Measurements from ENCODE around the gene MSH5.

MSH5 gene

DNA sequence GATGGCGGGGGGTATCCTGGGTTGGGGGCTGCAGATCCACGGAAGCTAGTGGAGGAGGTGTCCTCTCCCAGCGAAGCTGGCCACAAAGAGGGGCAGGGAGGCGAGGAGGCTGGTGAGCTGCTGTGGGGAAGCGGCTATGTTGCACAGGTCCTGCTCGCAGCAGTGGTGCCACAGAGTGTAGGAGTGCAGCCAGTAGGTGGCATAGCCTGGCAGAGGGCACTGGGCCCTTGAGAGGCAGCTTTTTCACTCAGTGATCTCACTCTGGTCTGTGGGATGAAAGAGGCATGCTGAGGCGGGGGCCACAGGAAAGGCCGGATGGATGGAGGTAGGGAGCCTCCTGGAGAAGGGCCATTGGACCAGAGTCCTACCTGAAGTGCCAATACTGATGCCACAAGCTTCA lies 27.5 kb upstream of the MSH5 start:
- DNase-seq (ENCODE audit: low spot score): peak; percentile 29

DNA sequence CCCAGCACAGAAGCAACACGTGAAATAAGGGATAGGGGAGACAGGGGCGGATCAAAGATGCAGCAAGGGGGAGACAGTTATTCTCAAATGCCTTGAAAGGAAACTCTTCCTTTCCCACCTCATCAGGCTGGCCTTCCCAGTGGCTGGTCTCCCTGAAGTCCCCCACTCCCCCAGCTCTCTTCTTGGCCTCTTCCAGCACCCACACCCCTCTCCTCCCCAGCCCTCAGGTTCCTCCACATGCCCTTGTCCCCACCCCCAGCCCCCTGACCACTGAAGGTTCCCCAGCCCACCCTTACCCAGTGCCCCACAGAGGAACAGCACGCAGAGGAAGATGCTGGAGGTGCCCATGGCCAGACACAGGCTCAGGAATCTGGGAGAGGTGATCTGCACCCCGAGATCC lies 26.3 kb upstream of the MSH5 start:
- DNase-seq (ENCODE audit: low spot score) (no peak), FAIRE-seq (no peak)

More for the DNA sequence above, 27.5 kb upstream of the MSH5 start:
- FAIRE-seq: peak; percentile 56

GRCh38 chr6:31713991-31714684 lies 25.7 kb upstream of the MSH5 start:
- FAIRE-seq (peak; percentile 17), DNase-seq (ENCODE audit: low spot score) (no peak)

DNA sequence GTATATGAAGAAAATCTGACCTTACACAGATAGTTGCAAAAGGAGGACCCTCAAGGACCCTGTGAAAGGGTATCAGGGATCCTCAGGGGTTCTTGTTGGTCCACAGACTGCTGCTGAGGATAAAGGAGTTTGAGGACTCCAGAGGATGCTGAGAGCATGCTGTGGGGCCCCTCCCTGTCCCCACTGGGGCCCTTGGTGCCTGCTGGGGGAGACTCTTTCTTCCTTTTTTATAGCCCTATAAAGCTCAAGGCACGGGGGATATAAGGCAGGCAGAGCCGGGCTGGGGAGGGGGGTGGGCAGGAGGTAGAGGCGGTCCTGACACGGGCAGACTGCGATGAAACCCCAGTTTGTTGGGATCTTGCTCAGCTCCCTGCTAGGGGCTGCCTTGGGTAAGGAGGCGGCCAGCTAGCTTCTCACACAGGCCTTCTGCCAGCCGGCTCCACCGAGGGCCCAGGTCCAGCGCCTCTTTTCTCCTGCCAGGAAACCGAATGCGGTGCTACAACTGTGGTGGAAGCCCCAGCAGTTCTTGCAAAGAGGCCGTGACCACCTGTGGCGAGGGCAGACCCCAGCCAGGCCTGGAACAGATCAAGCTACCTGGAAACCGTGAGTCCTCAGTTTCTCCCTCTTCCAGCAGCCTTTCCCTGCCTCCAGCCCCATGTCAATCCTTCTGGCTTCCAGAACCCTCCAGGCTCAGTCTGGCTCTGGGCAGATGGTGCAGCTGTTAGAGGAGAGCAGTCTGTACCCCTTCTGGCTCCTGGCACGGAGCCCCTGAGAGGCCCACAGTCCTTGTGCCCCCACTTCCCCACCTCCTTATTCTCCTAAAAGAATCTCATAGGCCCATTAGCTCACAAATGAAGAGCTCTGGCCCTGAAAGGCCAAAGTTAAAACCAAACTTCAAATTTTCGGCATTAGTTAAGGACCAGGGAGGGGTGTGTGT lies 24.5 kb upstream of the MSH5 start, which contains the start of gene LY6G6D:
LY6G6D (plus strand) TSS at position 327 of the 937 bp plus-strand sequence; CDS start at position 335, 8 bp downstream.
- DNase-seq (ENCODE audit: low spot score) (no peak), FAIRE-seq (no peak)

DNA sequence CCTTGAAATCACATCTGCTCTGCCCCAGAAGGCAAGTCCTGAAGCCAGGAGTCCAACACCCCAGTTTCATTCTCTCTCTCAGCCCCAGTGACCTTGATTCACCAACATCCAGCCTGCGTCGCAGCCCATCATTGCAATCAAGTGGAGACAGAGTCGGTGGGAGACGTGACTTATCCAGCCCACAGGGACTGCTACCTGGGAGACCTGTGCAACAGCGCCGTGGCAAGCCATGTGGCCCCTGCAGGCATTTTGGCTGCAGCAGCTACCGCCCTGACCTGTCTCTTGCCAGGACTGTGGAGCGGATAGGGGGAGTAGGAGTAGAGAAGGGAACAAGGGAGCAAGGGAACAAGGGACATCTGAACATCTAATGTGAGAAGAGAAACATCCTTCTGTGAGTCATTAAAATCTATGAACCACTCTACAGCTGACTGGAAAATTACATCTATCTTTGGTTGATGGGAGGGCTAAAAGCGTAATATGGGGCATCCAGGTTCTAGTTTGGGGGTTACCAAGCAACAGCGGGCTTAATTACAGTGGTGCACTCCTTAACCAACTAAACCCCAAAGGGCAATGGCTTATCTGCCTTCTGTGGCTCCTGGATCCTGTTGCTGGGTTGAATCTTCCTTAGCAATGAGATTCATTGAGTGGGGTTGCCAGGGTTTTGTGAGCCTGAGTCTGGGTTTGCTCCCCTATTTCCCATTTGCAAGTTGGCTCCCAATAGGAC lies 22.1 kb upstream of the MSH5 start:
- no peak for DNase-seq (ENCODE audit: low spot score)
- peak; percentile 61 for FAIRE-seq

- FAIRE-seq (no peak), DNase-seq (ENCODE audit: low spot score) (no peak)
These were observed 21.5 kb upstream of the MSH5 start for GRCh38 chr6:31718265-31718664.

DNA sequence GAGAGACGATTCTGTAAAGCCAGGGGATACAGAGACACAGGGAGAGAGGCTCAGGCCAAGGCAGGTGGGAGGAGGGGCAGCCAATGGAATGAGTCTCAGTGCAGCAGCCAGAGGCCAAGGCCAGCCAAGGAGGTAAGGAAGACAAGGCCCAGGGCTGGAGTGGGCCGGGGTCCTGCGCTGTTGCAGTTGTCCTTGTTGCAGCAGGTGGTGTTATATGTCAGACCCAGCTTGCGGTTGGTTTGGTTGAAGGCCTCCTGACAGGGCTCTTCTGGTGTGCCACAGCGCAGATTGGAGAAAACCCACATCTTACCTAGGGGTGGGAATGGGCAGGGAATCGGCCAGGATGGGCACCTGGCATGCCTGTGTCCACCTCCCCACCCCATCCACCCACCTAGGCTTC lies 20.8 kb upstream of the MSH5 start:
- DNase-seq (ENCODE audit: low spot score) (no peak), FAIRE-seq (no peak)

- DNase-seq (ENCODE audit: low spot score) (no peak), FAIRE-seq (no peak)
These were observed 19.5 kb upstream of the MSH5 start for GRCh38 chr6:31720196-31720770.

GRCh38 chr6:31721351-31722020 lies 18.3 kb upstream of the MSH5 start, which contains the start of gene LY6G6C:
TSS of gene LY6G6C (minus strand) at chr6:31721746. CDS start at chr6:31721679, 67 bp downstream.
- DNase-seq (ENCODE audit: low spot score) (no peak), FAIRE-seq (no peak)

DNA sequence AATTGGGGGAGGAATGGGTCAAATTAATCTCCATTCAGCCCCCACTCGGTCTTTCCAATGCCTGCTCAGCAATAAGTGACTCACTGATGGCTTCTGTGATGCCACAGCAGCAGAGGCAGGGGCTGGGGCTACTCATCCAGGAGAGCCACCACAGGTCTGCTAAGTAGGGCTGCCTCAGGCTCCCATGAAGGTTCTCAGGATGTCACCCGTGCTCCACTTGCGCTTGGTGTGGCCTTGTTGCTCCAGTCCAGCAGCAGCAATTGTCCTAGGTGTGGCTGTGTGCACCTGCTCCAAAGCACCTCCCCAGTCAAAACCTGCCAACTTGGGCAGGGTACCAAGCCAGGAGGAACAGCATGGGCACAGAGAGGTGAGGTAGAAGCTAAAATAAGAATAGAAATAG lies 17.6 kb upstream of the MSH5 start:
- DNase-seq (ENCODE audit: low spot score) (no peak), FAIRE-seq (no peak)

DNA sequence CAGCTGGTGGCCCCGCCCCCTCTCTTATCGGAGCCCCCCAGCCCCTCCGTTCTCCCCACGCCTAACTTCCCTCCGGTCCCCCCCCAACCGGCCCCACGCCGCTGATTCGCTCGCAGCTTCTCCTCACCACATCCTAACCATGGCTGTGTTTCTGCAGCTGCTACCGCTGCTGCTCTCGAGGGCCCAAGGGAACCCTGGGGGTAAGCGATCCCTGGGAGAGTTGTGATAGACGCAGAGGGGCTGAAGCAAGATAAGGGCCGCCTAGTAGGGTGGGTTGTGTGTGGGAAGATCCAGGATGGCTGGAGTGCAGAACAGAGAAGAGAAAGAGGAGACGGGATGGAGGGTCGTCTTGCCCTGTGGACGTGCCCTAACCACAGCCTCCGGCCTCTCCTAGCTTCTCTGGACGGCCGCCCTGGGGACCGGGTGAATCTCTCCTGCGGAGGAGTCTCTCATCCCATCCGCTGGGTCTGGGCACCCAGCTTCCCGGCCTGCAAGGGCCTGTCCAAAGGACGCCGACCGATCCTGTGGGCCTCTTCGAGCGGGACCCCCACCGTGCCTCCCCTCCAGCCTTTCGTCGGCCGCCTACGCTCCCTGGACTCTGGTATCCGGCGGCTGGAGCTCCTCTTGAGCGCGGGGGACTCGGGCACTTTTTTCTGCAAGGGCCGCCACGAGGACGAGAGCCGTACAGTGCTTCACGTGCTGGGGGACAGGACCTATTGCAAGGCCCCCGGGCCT lies 16.4 kb upstream of the MSH5 start, which contains the start of gene MPIG6B:
MPIG6B (plus strand) TSS at position 129 of the 735 bp plus-strand sequence; CDS start at position 140, 11 bp downstream.
- FAIRE-seq: no peak
- no peak for DNase-seq (ENCODE audit: low spot score)

DNA sequence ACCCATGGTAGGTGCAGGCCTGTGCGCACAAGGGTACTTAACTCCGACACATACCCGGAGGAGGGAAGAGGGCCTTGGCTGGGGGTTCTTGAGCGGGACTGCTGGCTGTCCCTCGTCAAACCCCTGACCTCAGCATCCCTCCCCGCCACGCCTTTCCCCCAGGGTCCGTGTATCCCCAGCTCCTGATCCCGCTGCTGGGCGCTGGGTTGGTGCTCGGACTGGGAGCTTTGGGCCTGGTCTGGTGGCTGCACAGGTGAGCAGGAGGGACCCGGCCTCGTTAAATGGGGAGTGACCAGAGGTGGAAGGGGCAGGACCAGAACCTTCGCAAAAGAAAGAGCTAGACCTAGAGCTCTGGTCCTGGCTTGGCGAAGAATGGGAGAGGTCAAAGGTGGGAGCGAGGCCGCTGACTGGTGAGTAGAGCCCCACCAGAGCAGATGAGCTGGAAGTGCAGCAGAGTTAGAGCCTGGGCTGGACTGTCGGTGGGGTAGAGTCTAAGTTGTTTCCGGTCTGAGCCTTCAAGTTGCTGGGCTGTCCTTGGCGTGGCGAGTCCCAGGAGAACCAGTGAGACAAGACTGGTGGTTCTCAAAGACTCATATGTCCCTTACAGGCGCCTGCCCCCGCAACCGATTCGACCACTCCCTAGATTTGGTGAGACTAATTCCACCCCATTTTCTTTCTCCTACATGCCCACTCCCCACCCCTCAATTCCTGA lies 15.7 kb upstream of the MSH5 start:
- no peak for DNase-seq (ENCODE audit: low spot score)
- no peak for FAIRE-seq

DNA sequence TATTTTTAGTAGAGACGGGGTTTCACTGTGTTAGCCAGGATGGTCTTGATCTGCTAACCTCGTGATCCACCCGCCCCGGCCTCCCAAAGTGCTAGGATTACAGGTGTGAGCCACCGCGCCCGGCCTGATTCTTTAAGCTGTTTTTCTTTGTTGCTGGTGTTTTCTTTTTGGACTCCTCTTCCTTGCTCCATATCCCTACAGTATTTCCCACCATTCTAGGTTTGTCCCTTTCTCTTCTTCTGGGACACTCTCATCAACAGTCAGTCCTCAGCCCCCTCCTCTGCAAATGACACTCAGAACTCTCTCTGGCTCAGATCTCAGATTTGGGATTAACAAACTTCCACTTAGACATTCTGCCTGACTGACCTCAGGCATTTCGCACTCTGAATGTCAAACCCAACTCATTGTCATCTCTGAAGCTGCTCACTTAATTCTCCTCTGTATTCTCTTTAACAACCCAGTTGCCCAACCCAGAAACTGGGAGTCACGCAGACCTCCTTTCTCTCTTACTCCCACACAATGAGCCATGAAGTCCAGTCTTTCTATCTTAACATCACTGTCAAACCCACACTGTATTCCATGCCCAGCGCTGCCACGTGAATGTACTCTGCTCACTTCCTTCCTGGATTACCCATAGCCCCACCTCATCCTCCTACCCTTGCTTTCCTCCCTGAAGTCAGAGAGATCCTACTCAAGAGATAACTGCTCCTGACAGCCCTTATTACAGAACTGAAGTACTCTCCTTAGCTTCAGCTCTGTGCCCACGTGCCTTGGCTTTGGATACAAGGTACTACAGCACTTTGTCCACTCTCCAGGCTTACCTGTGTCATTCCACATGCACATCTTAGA lies 14.1 kb upstream of the MSH5 start:
- no peak for FAIRE-seq
- DNase-seq (ENCODE audit: low spot score): no peak

GRCh38 chr6:31727034-31727716 lies 12.6 kb upstream of the MSH5 start:
- no peak for FAIRE-seq
- DNase-seq (ENCODE audit: low spot score): no peak

DNA sequence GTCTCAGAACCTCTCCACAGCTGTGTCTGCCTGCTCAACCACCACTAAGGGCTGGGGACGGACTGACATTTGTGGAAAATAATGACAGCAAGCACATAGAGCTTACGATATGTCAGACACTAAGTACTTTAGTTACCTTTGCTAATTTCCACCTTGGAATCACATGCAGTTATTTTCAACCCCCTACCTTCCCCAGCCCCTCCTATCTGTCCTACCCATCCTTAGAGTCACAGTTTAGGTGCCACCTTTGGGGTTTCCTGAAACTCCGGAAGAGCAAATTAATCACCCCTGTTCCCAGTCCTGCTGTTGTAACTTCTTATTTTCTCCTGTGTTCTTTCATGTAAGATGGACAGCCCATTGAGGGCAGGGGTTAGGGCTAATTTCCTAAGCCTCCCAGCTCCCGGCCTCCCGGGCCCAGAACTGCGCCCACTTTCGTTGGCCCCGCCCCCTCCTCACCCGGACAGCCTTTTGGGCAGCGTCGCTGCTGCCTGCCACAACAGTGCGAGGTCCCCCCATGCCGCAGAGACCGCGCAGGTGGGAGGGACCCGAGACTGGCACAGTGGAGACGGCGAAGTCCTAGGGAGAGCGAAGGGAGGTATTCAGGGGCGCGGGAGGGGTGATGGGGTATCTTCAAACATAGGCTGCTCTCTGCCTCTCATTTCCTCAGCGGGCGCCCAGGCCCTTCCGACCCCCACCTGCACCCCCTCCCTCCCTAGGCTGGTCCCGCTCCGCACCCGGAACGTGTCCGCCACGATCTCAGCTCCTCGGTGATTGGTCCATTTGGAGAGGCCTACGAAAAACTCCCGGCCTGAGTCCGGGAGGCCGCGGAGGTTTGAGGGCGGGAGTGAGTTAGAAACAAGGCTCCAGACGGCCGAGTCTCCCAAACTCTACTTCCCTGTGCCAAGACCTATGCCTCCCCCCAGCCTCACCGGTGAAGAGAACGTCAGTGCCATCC lies 11.8 kb upstream of the MSH5 start:
- FAIRE-seq: no peak

GRCh38 chr6:31728767-31729514 lies 10.9 kb upstream of the MSH5 start, which contains the start of gene DDAH2:
TSS of gene DDAH2 (minus strand) at chr6:31729299. CDS start at chr6:31729161, 138 bp downstream.
- no peak for FAIRE-seq

More for the DNA sequence above, 11.8 kb upstream of the MSH5 start:
- DNase-seq (ENCODE audit: low spot score): no peak

More at GRCh38 chr6:31728767-31729514, 10.9 kb upstream of the MSH5 start, which contains the start of gene DDAH2:
- no peak for DNase-seq (ENCODE audit: low spot score)
